ENCODE data around the gene GPR171. TPM values are rescaled to one million over a fixed set of nuclear protein-coding genes. Genes with fewer than 3 reads are reported as not detected.
A peak's percentile ranks its signal among the peaks of the same experiment; 100 is the strongest.

The GPR171 gene
- total and polyA plus RNA-seq, 2 experiments from 2014 or later = not detected

DNA sequence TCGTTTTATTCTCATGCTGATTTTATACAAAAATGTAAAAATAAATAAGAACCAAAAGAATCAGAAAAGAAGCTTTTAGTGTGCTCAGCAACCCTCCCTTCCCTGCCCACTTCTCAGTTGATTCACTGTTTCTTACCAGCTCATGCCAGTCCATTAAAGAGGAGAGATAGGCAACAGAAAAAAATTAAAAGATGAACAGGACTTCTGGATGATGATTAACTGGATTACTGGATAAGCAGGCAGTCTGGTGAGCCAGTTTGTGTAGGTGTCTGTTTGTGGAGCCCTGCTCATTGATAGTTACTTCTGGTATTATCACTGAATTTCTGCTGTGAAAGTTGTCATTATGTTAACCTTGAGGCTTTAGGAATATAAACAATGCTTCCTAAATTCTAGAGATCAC lies 15.1 kb upstream of the GPR171 start:
- peak; percentile 32 for DNase-seq
- Histone ChIP-seq H3K36me3 (ENCODE audit: low read depth) (no peaks in the 10 kb centered on the region), H3K4me1 (ENCODE audit: insufficient read depth) (peaks cover 36% of the 10 kb centered on the region), H3K9me3 (ENCODE audit: low read depth) (no peaks in the 10 kb centered on the region), H4K20me1 (ENCODE audit: insufficient read depth) (no peaks in the 10 kb centered on the region), H3K79me2 (ENCODE audit: insufficient read depth) (no peaks in the 10 kb centered on the region), H3K9me2 (ENCODE audit: insufficient read depth) (no peaks in the 10 kb centered on the region), H3K9ac (no peak overlapping the region), H2AFZ (no peak overlapping the region), H3K4me3 (no peak overlapping the region), H3K4me2 (ENCODE audit: unreplicated experiment) (peak overlapping the region; percentile 24), H3F3A (ENCODE audit: insufficient read depth) (peaks cover 13% of the 10 kb centered on the region; the same call in 1 of the 2 replicates), H3K27ac (no peak overlapping the region), H3K27me3 (replicated peaks; ENCODE audit: insufficient read depth) (no peaks in the 10 kb centered on the region)
- 48 to 56% methylated on average over 1 of the region's 1 CpG for WGBS, 2 experiments (ENCODE audit: low coverage in 1 of 2, low lambda C conversion rate in 2 of 2, missing lambda C conversion rate in 2 of 2)
- TF ChIP-seq EZH2phosphoT487 (IDR thresholded peaks at IDR 0.05; ENCODE audit: insufficient read depth, low read depth) = no peak
- no peak for TF ChIP-seq EZH2 (IDR thresholded peaks at IDR 0.05; ENCODE audit: insufficient read depth, poor library complexity, severe bottlenecking)
- in situ Hi-C loops (cut with MboI) = no loop called here

DNA sequence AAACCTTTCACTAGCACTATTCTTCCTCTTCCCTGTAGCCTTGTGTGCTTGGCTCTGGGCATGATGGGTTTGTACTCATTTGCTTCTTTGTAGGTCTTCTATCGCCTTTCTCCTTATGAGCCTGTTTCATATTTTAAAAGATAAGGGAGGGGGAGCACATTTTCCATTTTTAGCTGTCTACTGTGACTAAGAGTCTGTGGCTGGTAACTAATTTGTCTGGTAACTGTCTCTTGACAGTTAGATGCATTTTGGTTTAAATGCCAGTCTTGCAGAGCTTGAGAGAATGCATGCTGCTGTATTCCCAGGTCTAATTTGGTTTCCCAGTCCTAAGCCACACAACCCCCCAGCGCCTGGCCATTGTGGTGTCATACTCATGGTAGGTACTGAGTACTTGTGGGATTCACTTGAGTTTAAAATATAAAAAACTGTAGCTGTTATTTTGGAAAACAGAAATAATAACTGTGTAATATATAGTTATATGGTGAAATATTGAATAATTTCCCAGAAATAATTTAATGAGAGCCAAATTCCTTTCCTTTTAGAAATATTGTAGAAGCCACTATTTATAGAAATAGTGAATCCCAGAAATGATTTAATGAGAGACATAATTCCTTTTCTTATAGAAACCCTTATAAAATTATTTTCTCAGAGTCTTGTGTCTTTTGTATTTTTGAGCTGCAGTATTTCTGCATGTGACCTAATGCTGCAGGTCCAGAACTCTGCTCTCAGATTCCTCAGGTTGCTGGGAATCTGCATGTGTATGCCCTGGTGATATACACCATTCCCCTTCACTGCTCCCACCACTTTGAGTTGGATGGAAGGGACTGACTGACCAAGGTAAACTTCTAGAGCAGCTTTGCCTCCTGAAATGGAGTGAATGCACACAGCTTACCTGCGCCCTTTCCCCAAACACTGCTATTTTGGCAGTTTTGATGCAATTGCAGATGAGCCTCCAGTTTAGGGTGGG lies 13.9 kb upstream of the GPR171 start:
- in situ Hi-C loops (cut with MboI) = no loop called here
- Histone ChIP-seq H3K4me3 (no peak overlapping the region), H3K4me1 (ENCODE audit: insufficient read depth) (peaks cover 36% of the 10 kb centered on the region), H3K9ac (no peak overlapping the region), H3F3A (ENCODE audit: insufficient read depth) (peaks cover 13% of the 10 kb centered on the region; the same call in 1 of the 2 replicates), H3K27me3 (replicated peaks; ENCODE audit: insufficient read depth) (no peaks in the 10 kb centered on the region), H3K9me2 (ENCODE audit: insufficient read depth) (no peaks in the 10 kb centered on the region), H3K79me2 (ENCODE audit: insufficient read depth) (no peaks in the 10 kb centered on the region), H3K9me3 (ENCODE audit: low read depth) (no peaks in the 10 kb centered on the region), H3K36me3 (ENCODE audit: low read depth) (no peaks in the 10 kb centered on the region), H2AFZ (no peak overlapping the region), H3K27ac (no peak overlapping the region), H4K20me1 (ENCODE audit: insufficient read depth) (no peaks in the 10 kb centered on the region), H3K4me2 (ENCODE audit: unreplicated experiment) (peak overlapping the region; percentile 24)
- peak; percentile 52 for DNase-seq
- no peak for TF ChIP-seq EZH2 (IDR thresholded peaks at IDR 0.05; ENCODE audit: insufficient read depth, poor library complexity, severe bottlenecking)
- TF ChIP-seq EZH2phosphoT487 (IDR thresholded peaks at IDR 0.05; ENCODE audit: insufficient read depth, low read depth) = no peak
- 82% methylated on average over 3 of the region's 3 CpGs for WGBS, 2 experiments (ENCODE audit: low coverage in 1 of 2, low lambda C conversion rate in 2 of 2, missing lambda C conversion rate in 2 of 2)

DNA sequence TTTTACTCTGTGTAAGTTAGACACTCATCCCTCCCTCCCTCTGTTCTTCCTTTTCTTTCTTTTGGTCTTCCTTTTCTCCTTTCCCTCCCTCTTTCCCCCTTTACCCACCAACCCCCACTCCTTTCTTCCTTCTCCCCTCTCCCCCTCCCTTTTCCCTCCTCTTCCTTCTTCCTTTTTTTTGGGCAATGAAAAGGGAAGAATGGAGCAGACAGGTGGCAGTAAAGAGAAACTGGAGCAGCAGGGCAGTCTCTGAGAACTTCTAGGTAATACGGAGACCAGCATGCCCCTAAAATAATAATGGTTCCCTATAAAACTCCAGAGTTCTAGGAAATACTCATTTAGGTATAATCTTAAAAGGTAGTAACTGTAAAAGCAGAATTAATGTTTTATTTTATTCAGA lies 11.4 kb upstream of the GPR171 start:
- H3K4me2 ChIP-seq (ENCODE audit: unreplicated experiment) = no peak overlapping the region
- WGBS, 2 experiments (ENCODE audit: low coverage in 1 of 2, low lambda C conversion rate in 2 of 2, missing lambda C conversion rate in 2 of 2) = 95 to 100% methylated on average over 1 of the region's 1 CpG
- H3K27ac ChIP-seq = no peak overlapping the region
- H3K9ac ChIP-seq = no peak overlapping the region
- TF ChIP-seq EZH2phosphoT487 (IDR thresholded peaks at IDR 0.05; ENCODE audit: insufficient read depth, low read depth) = no peak
- TF ChIP-seq EZH2 (IDR thresholded peaks at IDR 0.05; ENCODE audit: insufficient read depth, poor library complexity, severe bottlenecking) = no peak
- H3F3A ChIP-seq (ENCODE audit: insufficient read depth) = peaks cover 10% of the 10 kb centered on the region; the same call in 1 of the 2 replicates
- no peaks in the 10 kb centered on the region for H3K79me2 ChIP-seq (ENCODE audit: insufficient read depth)
- H3K4me3 ChIP-seq = no peak overlapping the region
- H3K9me2 ChIP-seq (ENCODE audit: insufficient read depth) = no peaks in the 10 kb centered on the region
- H2AFZ ChIP-seq = no peak overlapping the region
- in situ Hi-C loops (cut with MboI) = no loop called here
- H3K36me3 ChIP-seq (ENCODE audit: low read depth) = no peaks in the 10 kb centered on the region
- no peaks in the 10 kb centered on the region for H3K9me3 ChIP-seq (ENCODE audit: low read depth)
- DNase-seq = no peak
- no peaks in the 10 kb centered on the region for H3K27me3 ChIP-seq (replicated peaks; ENCODE audit: insufficient read depth)
- peaks cover 35% of the 10 kb centered on the region for H3K4me1 ChIP-seq (ENCODE audit: insufficient read depth)
- no peaks in the 10 kb centered on the region for H4K20me1 ChIP-seq (ENCODE audit: insufficient read depth)

DNA sequence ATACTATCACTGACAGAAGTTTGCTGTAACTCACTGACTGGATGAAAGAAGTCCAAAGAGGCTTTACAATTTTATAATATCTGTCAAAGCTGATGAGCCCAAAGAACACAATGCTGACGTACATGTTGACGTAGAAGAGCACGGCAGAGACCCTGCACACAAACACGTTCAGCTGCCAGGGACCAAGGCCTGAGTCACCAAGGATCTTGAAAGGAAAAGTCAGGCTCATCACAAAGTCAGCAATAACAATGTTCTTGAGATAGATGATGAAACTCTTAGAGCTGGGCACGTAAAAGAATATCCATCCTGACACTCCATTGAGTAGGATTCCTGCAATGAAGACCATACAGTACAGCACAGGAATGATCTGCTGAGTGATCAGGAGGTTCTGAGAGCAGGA lies 10.9 kb upstream of the GPR171 start:
- no peak overlapping the region for H3K9ac ChIP-seq
- H3K27me3 ChIP-seq (replicated peaks; ENCODE audit: insufficient read depth) = no peaks in the 10 kb centered on the region
- no peak overlapping the region for H3K4me2 ChIP-seq (ENCODE audit: unreplicated experiment)
- H4K20me1 ChIP-seq (ENCODE audit: insufficient read depth) = no peaks in the 10 kb centered on the region
- H3K9me3 ChIP-seq (ENCODE audit: low read depth) = no peaks in the 10 kb centered on the region
- H3K4me3 ChIP-seq = no peak overlapping the region
- in situ Hi-C loops (cut with MboI) = no loop called here
- H3K79me2 ChIP-seq (ENCODE audit: insufficient read depth) = no peaks in the 10 kb centered on the region
- DNase-seq = no peak
- 89 to 92% methylated on average over 5 of the region's 5 CpGs for WGBS, 2 experiments (ENCODE audit: low coverage in 1 of 2, low lambda C conversion rate in 2 of 2, missing lambda C conversion rate in 2 of 2)
- H3K9me2 ChIP-seq (ENCODE audit: insufficient read depth) = no peaks in the 10 kb centered on the region
- no peaks in the 10 kb centered on the region for H3K36me3 ChIP-seq (ENCODE audit: low read depth)
- peaks cover 30% of the 10 kb centered on the region for H3K4me1 ChIP-seq (ENCODE audit: insufficient read depth)
- H3K27ac ChIP-seq = no peak overlapping the region
- no peak overlapping the region for H2AFZ ChIP-seq
- TF ChIP-seq EZH2phosphoT487 (IDR thresholded peaks at IDR 0.05; ENCODE audit: insufficient read depth, low read depth) (no peak), EZH2 (IDR thresholded peaks at IDR 0.05; ENCODE audit: insufficient read depth, poor library complexity, severe bottlenecking) (no peak)
- H3F3A ChIP-seq (ENCODE audit: insufficient read depth) = peaks cover 8% of the 10 kb centered on the region; the same call in 1 of the 2 replicates

Data from GM23248 (cell line).